Measurements from ENCODE around the gene SNX25.

SNX25 gene

GRCh38 chr4:185381288-185382196 lies 172.1 kb downstream of the SNX25 start:
- DNase-seq = no peak

- no peak for DNase-seq
Observed at GRCh38 chr4:185382754-185383153, 173.4 kb downstream of the SNX25 start.

DNA sequence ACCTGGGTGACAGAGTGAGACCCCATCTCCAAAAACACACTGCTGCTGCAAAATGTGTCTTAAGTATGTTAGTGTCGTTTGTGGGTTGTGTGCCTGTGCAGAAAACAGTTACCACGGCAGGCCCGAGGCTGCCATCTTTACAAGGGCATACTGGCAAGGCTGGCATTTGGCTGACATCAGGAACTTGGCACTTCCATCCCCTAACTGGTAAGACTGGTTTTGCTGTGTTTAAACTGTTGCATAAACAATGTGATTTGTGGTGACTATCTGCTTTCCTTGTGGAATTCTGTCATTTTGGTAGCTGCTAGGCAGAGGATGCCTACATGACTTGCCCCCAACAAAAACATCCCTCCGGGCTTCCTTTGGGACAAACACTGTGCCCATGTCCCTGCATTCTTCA lies 174.1 kb downstream of the SNX25 start:
- DNase-seq = no peak

- no peak for DNase-seq
Observed at GRCh38 chr4:185384061-185384460, 174.7 kb downstream of the SNX25 start.

DNA sequence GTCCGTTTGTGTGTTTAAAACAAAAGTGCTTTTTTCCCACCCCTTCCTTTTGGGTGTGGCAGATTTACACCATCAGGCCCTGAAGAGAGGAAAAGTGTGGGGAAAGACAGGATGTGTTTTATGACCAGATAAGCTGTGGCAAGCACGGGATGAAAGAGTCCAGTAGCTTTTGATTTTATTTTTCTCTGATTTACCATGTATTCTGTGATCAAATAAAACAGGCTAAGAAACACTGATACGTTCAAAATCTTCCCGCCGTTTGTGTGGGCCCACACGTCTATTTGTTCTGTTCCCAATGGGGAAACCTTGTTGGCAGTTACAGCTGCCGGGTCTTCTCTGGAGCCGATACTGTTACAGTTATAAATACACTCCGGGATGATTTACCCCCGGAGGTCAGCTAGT lies 175.5 kb downstream of the SNX25 start:
- DNase-seq = no peak

- no peak for DNase-seq
Observed at GRCh38 chr4:185387957-185388356, 178.6 kb downstream of the SNX25 start.

DNA sequence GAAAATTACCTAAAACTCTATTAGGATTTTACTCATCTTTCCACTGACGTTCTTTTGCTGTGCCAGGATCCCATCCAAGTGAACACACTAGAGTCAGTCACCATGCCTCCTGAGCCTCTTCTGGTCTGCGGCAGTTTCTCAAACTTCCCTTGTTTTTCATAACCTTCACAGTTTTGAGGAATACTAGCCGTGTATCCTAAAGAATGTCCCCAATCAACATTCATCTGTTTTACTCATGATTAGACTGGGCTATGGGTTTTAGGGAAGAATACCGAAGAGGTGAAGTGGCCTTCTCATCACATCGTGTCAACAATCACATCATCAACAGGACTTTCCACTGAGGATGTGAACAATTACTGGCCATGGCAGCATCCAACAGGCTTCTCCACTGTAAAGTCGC lies 181.5 kb downstream of the SNX25 start:
- no peak for DNase-seq

DNA sequence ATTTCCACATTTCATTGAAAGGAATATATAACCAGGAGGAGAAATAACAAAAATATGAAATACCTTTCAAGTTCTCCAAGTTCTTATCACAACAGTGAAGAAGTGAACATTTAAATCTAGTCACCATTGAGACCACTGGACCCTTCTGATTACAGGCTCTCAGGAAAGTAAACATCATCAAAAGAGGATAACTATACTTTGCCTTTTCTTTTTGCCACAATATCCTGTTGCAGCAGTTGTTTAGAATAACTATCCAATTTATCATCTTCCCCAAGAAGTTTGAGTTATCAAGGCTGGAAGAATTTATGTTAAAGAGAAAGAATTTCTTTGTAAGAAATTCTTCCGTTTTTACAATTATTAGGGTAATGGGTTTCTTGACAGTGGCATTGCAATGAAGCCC lies 182.8 kb downstream of the SNX25 start:
- DNase-seq = no peak

DNA sequence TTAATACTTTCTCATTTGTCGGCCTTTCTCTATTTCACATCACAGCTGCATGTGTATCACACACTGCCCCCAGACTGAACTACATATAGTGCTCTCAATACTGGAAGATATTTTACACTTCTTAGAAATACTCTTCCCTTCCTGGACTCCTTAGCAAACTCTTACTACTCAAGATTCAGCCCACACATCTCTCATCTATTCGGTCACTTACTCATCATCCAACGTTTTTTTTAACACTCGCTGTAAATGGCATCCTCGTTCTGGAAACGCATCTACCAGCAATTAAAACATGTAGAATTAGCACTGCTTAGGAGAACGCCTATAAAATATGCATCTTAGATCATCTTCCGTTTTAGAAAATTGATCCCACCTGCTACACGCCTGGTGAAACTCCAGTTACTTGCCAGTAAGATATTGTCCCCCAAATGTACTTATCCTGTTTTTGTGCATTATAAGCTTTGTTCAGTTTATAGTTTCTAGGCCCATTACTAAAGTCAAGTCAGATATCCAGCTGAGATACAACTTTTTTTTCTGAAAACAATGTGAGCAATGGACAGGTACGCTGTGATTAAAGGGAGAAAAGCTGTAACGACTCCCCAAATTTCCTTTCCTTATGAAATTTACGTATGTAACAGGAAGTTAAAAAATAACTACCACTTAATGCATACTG lies 185.3 kb downstream of the SNX25 start:
- DNase-seq = no peak

GRCh38 chr4:185395238-185395955 lies 186.0 kb downstream of the SNX25 start, which contains the start of gene LRP2BP:
Gene LRP2BP, minus strand, starts transcription at chr4:185395924. Its CDS starts 17,738 bp downstream, at chr4:185378186.
- no peak for DNase-seq

GRCh38 chr4:185395956-185396723 lies 186.7 kb downstream of the SNX25 start:
- peak; percentile 95 for DNase-seq

DNA sequence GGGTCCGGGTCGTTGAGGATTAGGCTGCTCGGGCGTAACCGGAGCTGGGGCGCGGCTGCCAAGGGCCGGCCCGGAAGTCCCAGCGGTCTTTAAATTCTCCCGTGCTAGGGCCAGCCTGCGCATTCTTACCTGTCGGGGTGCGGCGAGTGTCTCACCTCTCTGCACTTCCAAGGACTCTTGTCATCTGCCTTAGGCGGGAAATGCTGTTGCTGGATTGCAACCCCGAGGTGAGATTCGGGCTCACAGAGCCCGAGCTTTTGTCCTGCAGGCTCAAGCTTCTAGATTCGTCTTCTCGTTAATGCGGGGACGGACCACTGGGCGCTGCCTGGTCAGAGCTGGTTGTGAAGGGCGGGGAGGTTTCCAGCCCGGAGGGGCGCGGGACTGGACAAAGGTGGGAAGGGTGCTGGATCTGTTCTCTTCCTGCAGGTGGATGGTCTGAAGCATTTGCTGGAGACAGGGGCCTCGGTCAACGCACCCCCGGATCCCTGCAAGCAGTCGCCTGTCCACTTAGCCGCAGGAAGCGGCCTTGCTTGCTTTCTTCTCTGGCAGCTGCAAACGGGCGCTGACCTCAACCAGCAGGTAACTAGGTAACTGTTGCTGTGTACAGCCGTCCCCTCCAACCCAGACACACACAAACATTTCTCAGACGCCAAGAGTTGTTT lies 187.5 kb downstream of the SNX25 start, which contains the start of gene ANKRD37:
ANKRD37 (plus strand) TSS at position 118 of the 662 bp plus-strand sequence; CDS start at position 201, 83 bp downstream.
- DNase-seq = no peak

DNA sequence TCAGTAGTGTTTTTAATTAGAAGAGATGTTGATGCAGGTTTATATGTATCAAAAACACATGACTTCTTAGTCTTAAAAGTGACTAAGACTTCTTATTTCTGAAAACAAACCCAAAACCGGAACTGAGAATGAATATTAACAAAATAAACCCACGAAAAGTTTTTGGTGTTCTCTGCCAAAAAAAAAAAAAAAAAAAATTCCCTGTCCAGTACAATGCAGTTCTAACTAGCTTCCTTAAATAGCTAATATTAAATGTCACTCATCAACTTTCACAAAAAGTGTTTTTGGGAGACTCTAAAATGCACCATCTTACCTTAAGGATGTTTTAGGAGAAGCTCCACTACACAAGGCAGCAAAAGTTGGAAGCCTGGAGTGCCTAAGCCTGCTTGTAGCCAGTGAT lies 189.2 kb downstream of the SNX25 start:
- no peak for DNase-seq

DNA sequence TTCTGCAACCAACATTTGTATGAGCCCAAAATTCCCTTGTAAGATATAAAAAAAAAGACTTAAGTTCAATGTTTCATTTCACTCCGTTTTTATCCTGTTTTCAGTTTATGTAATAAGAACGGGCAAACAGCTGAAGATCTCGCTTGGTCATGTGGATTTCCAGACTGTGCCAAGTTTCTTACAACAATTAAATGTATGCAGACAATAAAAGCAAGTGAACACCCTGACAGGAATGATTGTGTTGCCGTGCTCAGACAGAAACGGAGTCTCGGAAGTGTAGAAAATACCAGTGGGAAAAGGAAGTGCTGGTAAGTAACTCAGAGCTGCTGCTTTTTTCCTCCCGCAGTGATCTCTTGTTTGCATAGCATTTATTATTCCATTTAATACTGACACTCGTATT lies 190.1 kb downstream of the SNX25 start:
- DNase-seq = no peak

DNA sequence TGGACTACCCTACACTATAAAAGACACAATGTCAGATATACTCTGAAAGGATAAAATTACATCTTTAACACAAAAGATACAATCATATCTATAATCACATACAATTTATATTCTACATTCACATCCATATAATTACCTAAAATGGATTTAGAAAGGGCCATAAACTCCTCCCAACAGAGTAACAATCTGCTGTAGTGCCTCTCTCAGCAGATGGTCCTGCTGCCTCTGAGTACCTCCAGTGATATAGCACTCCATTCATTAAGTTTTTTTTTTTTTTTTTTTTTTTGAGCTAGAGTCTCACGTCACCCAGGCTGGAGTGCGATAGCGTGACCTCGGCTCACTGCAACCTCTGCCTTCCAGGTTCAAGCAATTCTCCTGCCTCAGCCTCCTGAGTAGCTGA lies 194.6 kb downstream of the SNX25 start:
- no peak for DNase-seq

GRCh38 chr4:185405296-185405999 lies 196.1 kb downstream of the SNX25 start:
- no peak for DNase-seq

DNA sequence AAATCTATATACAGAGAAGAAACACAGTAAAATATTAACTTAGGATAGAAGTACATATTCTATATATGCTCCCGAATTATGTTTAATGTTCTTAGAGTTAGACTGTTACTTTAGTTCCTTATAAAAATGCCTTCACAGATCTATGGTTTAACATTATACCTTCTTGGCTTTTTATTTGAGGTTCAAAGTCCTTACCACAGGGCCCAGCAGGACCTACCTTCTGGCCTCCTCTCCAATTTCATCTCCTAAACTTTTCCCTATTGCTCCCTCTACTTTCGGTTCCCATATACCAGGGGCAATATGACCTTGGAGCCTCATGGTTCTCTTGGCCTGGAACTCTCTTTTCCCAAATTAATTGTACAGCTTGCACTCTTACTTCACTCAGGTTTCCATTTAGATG lies 199.0 kb downstream of the SNX25 start:
- no peak for DNase-seq

- no peak for DNase-seq
Observed at GRCh38 chr4:185411849-185412248, 202.5 kb downstream of the SNX25 start.

- no peak for DNase-seq
Observed at GRCh38 chr4:185412412-185412811, 203.0 kb downstream of the SNX25 start.

Measured in activated CD4-positive, alpha-beta T cell treated with anti-CD3 and anti-CD28 coated beads for 1 hour (primary cell).